Activated T-helper 1 cell treated with anti-CD3 and anti-CD28 coated beads, Interleukin-12 subunit alpha, Interleukin-12 subunit beta, Interleukin-2, Interleukin-4 antibody, amounts not matched to agents 30 ng/mL and 10 ng/mL and 1 ng/mL, durations not matched to agents 14 hours and 24 hours and 36 hours (primary cell): ENCODE results near the gene RNF32. TPM values are rescaled to one million over a fixed set of nuclear protein-coding genes. Genes with fewer than 3 reads are reported as not detected.
"Not testable (repeated sequence)": the region's sequence is repeated elsewhere in the genome, so short reads cannot be mapped to it uniquely, and the experiment has no call there.

Source experiments
- DNase-seq: peaks from one replicate; pipeline ENCODE4 v3.0.0; 2021; ENCODE audit warnings: low spot score
- H3K27ac Mint-ChIP-seq: one replicate; pipeline ENCODE4 v1.8.0; 2021; ENCODE audit warnings: mild to moderate bottlenecking, mixed read lengths
- H3K27me3 Mint-ChIP-seq: one replicate; pipeline ENCODE4 v1.8.0; 2022; ENCODE audit warnings: mild to moderate bottlenecking, moderate library complexity, mixed read lengths; ENCODE audit not compliant: insufficient read depth
- H3K36me3 Mint-ChIP-seq: one replicate; pipeline ENCODE4 v1.8.0; 2021; ENCODE audit warnings: low read depth, mixed read lengths
- H3K4me1 Mint-ChIP-seq: one replicate; pipeline ENCODE4 v1.8.0; 2021; ENCODE audit warnings: low read depth, mixed read lengths
- H3K4me3 Mint-ChIP-seq: one replicate; pipeline ENCODE4 v1.8.0; 2021; ENCODE audit warnings: mild to moderate bottlenecking, moderate library complexity, mixed read lengths
- H3K9me3 Mint-ChIP-seq: one replicate; pipeline ENCODE4 v1.8.0; 2021; ENCODE audit warnings: mixed read lengths
- intact Hi-C: fragments of 100-400 bp; cut with micrococcal nuclease; formaldehyde crosslinking; loops from one replicate; pipeline ENCODE4 v1.15.1; 2024
- total RNA-seq: library from RNA; stranded (reverse); gene quantifications from 2 replicates; pipeline ENCODE4 v1.2.3, GENCODE V29; 2022

Gene RNF32
- total RNA-seq, 1 donor from 2014 or later: 2.1 TPM

GRCh38 chr7:156675721-156676120 is 35.1 kb downstream of the RNF32 start:
- Mint-ChIP-seq H3K27me3 (no peaks in the 10 kb centered on the region), H3K27ac (no peak overlapping the region), H3K36me3 (peaks cover 15% of the 10 kb centered on the region), H3K4me1 (peaks cover 8% of the 10 kb centered on the region), H3K4me3 (no peak overlapping the region), H3K9me3 (no peaks in the 10 kb centered on the region)
- no peak for DNase-seq
- intact Hi-C loops: no loop called here

- H3K27me3 Mint-ChIP-seq: no peaks in the 10 kb centered on the region
- peaks cover 10% of the 10 kb centered on the region for H3K4me1 Mint-ChIP-seq
- peaks cover 13% of the 10 kb centered on the region for H3K36me3 Mint-ChIP-seq
- no peak overlapping the region for H3K4me3 Mint-ChIP-seq
- no peaks in the 10 kb centered on the region for H3K9me3 Mint-ChIP-seq
- no peak for DNase-seq
- intact Hi-C loops: no loop called here
- H3K27ac Mint-ChIP-seq: no peak overlapping the region
These were observed 35.7 kb downstream of the RNF32 start for GRCh38 chr7:156676263-156676662.

GRCh38 chr7:156677374-156678054 is 36.9 kb downstream of the RNF32 start:
- Mint-ChIP-seq H3K27me3 (no peaks in the 10 kb centered on the region), H3K4me1 (peaks cover 10% of the 10 kb centered on the region), H3K27ac (peak overlapping the region; percentile 52), H3K9me3 (no peaks in the 10 kb centered on the region), H3K36me3 (peaks cover 13% of the 10 kb centered on the region), H3K4me3 (no peak overlapping the region)
- intact Hi-C loops: no loop called here
- no peak for DNase-seq

GRCh38 chr7:156680281-156680680 is 39.7 kb downstream of the RNF32 start:
- peak overlapping the region; percentile 73 for H3K27ac Mint-ChIP-seq

GRCh38 chr7:156682928-156683327 is 42.4 kb downstream of the RNF32 start:
- Mint-ChIP-seq H3K27me3 (no peaks in the 10 kb centered on the region), H3K4me3 (no peak overlapping the region), H3K4me1 (peaks cover 10% of the 10 kb centered on the region), H3K36me3 (peaks cover 1% of the 10 kb centered on the region), H3K9me3 (no peaks in the 10 kb centered on the region), H3K27ac (no peak overlapping the region)
- intact Hi-C loops: loop anchor here (5.0 kb wide), 1 partner anchor 44 kb away; no protein-coding TSS in a partner anchor
- no peak for DNase-seq

More at GRCh38 chr7:156680281-156680680, 39.7 kb downstream of the RNF32 start:
- intact Hi-C loops: loop anchor here (5.0 kb wide), 1 partner anchor 47 kb away; no protein-coding TSS in a partner anchor
- no peak for DNase-seq
- H3K27me3 Mint-ChIP-seq: no peaks in the 10 kb centered on the region
- no peak overlapping the region for H3K4me3 Mint-ChIP-seq
- H3K36me3 Mint-ChIP-seq: peaks cover 11% of the 10 kb centered on the region
- H3K4me1 Mint-ChIP-seq: peaks cover 10% of the 10 kb centered on the region
- no peaks in the 10 kb centered on the region for H3K9me3 Mint-ChIP-seq

GRCh38 chr7:156684251-156684650 is 43.7 kb downstream of the RNF32 start:
- H3K4me1 Mint-ChIP-seq: peaks cover 10% of the 10 kb centered on the region
- no peak for DNase-seq
- H3K9me3 Mint-ChIP-seq: no peaks in the 10 kb centered on the region
- intact Hi-C loops: loop anchor here (5.0 kb wide), 1 partner anchor 43 kb away; no protein-coding TSS in a partner anchor
- H3K4me3 Mint-ChIP-seq: no peak overlapping the region
- no peaks in the 10 kb centered on the region for H3K27me3 Mint-ChIP-seq
- no peak overlapping the region for H3K27ac Mint-ChIP-seq
- H3K36me3 Mint-ChIP-seq: peaks cover 1% of the 10 kb centered on the region

- intact Hi-C loops: loop anchor here (5.0 kb wide), 1 partner anchor 43 kb away; no protein-coding TSS in a partner anchor
- Mint-ChIP-seq H3K9me3 (no peaks in the 10 kb centered on the region), H3K27ac (no peak overlapping the region), H3K36me3 (peaks cover 1% of the 10 kb centered on the region), H3K4me1 (peaks cover 10% of the 10 kb centered on the region), H3K4me3 (no peak overlapping the region), H3K27me3 (no peaks in the 10 kb centered on the region)
- DNase-seq: no peak
These were observed 44.1 kb downstream of the RNF32 start for GRCh38 chr7:156684661-156685060.

GRCh38 chr7:156691764-156692163 is 51.2 kb downstream of the RNF32 start:
- Mint-ChIP-seq H3K9me3 (peaks cover 25% of the 10 kb centered on the region), H3K27me3 (no peaks in the 10 kb centered on the region), H3K27ac (no peak overlapping the region), H3K36me3 (peaks cover 13% of the 10 kb centered on the region), H3K4me1 (peaks cover 6% of the 10 kb centered on the region), H3K4me3 (no peak overlapping the region)
- DNase-seq: no peak
- intact Hi-C loops: no loop called here

- H3K27ac Mint-ChIP-seq: no peak overlapping the region
- peaks cover 36% of the 10 kb centered on the region for H3K9me3 Mint-ChIP-seq
- peaks cover 6% of the 10 kb centered on the region for H3K4me1 Mint-ChIP-seq
- H3K36me3 Mint-ChIP-seq: peaks cover 18% of the 10 kb centered on the region
- H3K27me3 Mint-ChIP-seq: no peaks in the 10 kb centered on the region
- intact Hi-C loops: no loop called here
- no peak for DNase-seq
- H3K4me3 Mint-ChIP-seq: no peak overlapping the region
These were observed 52.3 kb downstream of the RNF32 start for GRCh38 chr7:156692849-156693248.

- intact Hi-C loops: no loop called here
- Mint-ChIP-seq H3K27ac (no peak overlapping the region), H3K36me3 (peaks cover 24% of the 10 kb centered on the region), H3K4me3 (no peak overlapping the region), H3K9me3 (peaks cover 43% of the 10 kb centered on the region), H3K27me3 (no peaks in the 10 kb centered on the region), H3K4me1 (peaks cover 6% of the 10 kb centered on the region)
- DNase-seq: no peak
These were observed 53.1 kb downstream of the RNF32 start for GRCh38 chr7:156693627-156694026.

GRCh38 chr7:156697283-156697682 is 56.7 kb downstream of the RNF32 start:
- H3K4me1 Mint-ChIP-seq, DNase-seq, H3K4me3 Mint-ChIP-seq, intact Hi-C loops, H3K27me3 Mint-ChIP-seq, H3K27ac Mint-ChIP-seq: not testable (repeated sequence)
- Mint-ChIP-seq H3K9me3 (peaks cover 58% of the 10 kb centered on the region), H3K36me3 (peaks cover 30% of the 10 kb centered on the region)

GRCh38 chr7:156698512-156698911 is 57.9 kb downstream of the RNF32 start:
- H3K4me1 Mint-ChIP-seq, DNase-seq, H3K27me3 Mint-ChIP-seq, intact Hi-C loops, H3K4me3 Mint-ChIP-seq, H3K27ac Mint-ChIP-seq: not testable (repeated sequence)
- peaks cover 29% of the 10 kb centered on the region for H3K36me3 Mint-ChIP-seq
- H3K9me3 Mint-ChIP-seq: peaks cover 54% of the 10 kb centered on the region

GRCh38 chr7:156701787-156702186 is 61.2 kb downstream of the RNF32 start:
- Mint-ChIP-seq H3K9me3 (peaks cover 41% of the 10 kb centered on the region), H3K4me1 (peaks cover 13% of the 10 kb centered on the region), H3K36me3 (peaks cover 27% of the 10 kb centered on the region)
- H3K27me3 Mint-ChIP-seq, H3K4me3 Mint-ChIP-seq, DNase-seq, intact Hi-C loops, H3K27ac Mint-ChIP-seq: not testable (repeated sequence)
